Adrenal gland (tissue), 5 donors: ENCODE results near the gene PTPRN.

Experiments
- CTCF ChIP-seq, 6 experiments: fragments of 450-650 bp in 4 of 6; fragments of 200-600 bp in 2 of 6; sonication (generic) in 1 of 6; IDR thresholded peaks; 1 replicate in 5 of 6; 2 replicates in 1 of 6; pipeline versions ENCODE4 v1.5.1 to v1.8.0; 2016 to 2021; ENCODE audit warnings: antibody characterized with exemption in 6 of 6, mild to moderate bottlenecking in 2 of 6, moderate library complexity in 1 of 6
- POLR2A ChIP-seq, 2 donors: fragments of 450-650 bp; IDR thresholded peaks; one replicate each; pipeline ENCODE4 v1.6.1; 2017; ENCODE audit warnings: antibody characterized with exemption in 2 of 2, mild to moderate bottlenecking in 2 of 2, moderate library complexity in 1 of 2
- donor health status: DM: no; HTN: no; CAD: no.

- TF ChIP-seq CTCF (IDR thresholded peaks at IDR 0.05) (no peak), POLR2A (IDR thresholded peaks at IDR 0.05) (no peak)
Observed at GRCh38 chr2:219306047-219306446, 3.2 kb downstream of the PTPRN start.
